Karpas-422 (cell line): ENCODE results near the gene HOXA3. TPM values are rescaled to one million over a fixed set of nuclear protein-coding genes. Genes with fewer than 3 reads are reported as not detected.
A peak's percentile ranks its signal among the peaks of the same experiment; 100 is the strongest.

Experiments used
- DNase-seq: peaks from one replicate; pipeline ENCODE4 v3.0.0-alpha.2; 2015
- H2AFZ ChIP-seq: fragments of 200-600 bp; sonication (generic); 2 replicates; pipeline ENCODE4 v1.6.1; 2014; ENCODE audit warnings: antibody characterized with exemption, low read length, mixed read lengths
- H3K27ac ChIP-seq: fragments of 200-600 bp; sonication (generic); 2 replicates; pipeline ENCODE4 v1.5.1; 2014; ENCODE audit warnings: mild to moderate bottlenecking, low read length, moderate library complexity
- H3K27me3 ChIP-seq: fragments of 200-600 bp; sonication (generic); 2 replicates; pipeline ENCODE4 v1.6.1; 2014; ENCODE audit warnings: low read length, mixed read lengths
- H3K36me3 ChIP-seq: fragments of 200-600 bp; sonication (generic); 2 replicates; pipeline ENCODE4 v1.6.1; 2014; ENCODE audit warnings: low read length, mixed read lengths; ENCODE audit not compliant: insufficient read depth
- H3K4me1 ChIP-seq: fragments of 200-600 bp; sonication (generic); 2 replicates; pipeline ENCODE4 v1.6.1; 2014; ENCODE audit warnings: mild to moderate bottlenecking, low read length, mixed read lengths
- H3K4me2 ChIP-seq: fragments of 200-600 bp; sonication (generic); 2 replicates; pipeline ENCODE4 v1.6.1; 2014; ENCODE audit warnings: low read length, low read depth, mild to moderate bottlenecking; ENCODE audit not compliant: poor library complexity, severe bottlenecking
- H3K4me3 ChIP-seq: fragments of 200-600 bp; sonication (generic); 2 replicates; pipeline ENCODE4 v1.5.1; 2014; ENCODE audit warnings: mild to moderate bottlenecking, antibody characterized with exemption, low read length, mixed read lengths
- H3K79me2 ChIP-seq: fragments of 200-600 bp; sonication (generic); 2 replicates; pipeline ENCODE4 v1.6.1; 2014; ENCODE audit warnings: mild to moderate bottlenecking, low read length, mixed read lengths
- H3K9ac ChIP-seq: fragments of 200-600 bp; sonication (generic); 2 replicates; pipeline ENCODE4 v1.6.0; 2014; ENCODE audit warnings: low read length
- H3K9me2 ChIP-seq: fragments of 200-600 bp; sonication (generic), shearing (Covaris generic); replicated peaks from 2 replicates; pipeline ENCODE4 v1.6.0; 2014; ENCODE audit warnings: mild to moderate bottlenecking, low read length, moderate library complexity; ENCODE audit not compliant: insufficient read depth
- H3K9me3 ChIP-seq: fragments of 300-700, 200-600 bp; sonication (generic); 2 replicates; pipeline ENCODE4 v1.6.1; 2014; ENCODE audit warnings: low read length, mixed read lengths
- H4K20me1 ChIP-seq: fragments of 200-600 bp; sonication (generic); 2 replicates; pipeline ENCODE4 v1.6.1; 2014; ENCODE audit warnings: mild to moderate bottlenecking, antibody characterized with exemption, low read length, low read depth; ENCODE audit not compliant: insufficient read depth
- total RNA-seq: library from RNA; depleted of rRNA; stranded (reverse); fragments of >200 nt; shearing (Covaris generic); gene quantifications from 2 replicates; pipeline ENCODE4 v1.2.3, GENCODE V29; 2014; ENCODE audit warnings: low replicate concordance

HOXA3 gene
- total RNA-seq, 1 experiment from 2014 or later = 1.3 TPM

DNA sequence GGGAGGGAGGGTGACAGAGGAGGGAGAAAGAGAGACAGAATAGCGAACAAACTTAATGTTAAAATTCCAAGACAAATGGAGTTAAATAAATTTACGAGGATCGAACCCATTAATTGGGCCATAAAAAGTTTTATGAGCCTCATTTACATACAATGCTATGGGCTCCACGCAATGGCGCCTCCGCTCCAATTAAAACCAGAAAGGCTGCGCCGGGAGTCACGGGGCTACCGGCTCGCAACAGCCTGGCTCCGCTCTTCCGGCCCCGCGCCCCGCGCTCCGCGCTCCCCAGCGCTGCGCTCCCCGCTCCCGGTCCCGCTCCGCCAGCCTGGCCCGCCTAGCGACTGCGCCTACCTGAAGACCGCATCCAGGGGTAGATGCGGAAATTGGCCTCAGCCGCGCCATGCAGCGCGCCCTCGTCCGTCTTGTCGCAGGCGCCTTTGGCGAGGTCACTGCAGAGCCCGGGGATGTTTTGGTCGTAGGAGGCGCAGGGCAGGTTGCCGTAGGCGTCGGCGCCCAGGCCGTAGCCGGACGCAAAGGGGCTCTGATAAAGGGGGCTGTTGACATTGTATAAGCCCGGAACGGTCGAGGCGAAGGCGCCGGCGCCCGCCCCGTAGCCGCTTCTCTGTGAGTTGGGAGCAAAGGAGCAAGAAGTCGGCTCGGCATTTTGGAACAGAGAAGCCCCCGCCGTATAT, 3.6 kb upstream of the HOXA3 start:
- Histone ChIP-seq H3K4me2 (peak overlapping the region; percentile 77), H2AFZ (peak overlapping the region; percentile 96), H3K9me2 (no peaks in the 10 kb centered on the region), H3K9ac (peak overlapping the region; percentile 78), H4K20me1 (no peaks in the 10 kb centered on the region), H3K36me3 (no peaks in the 10 kb centered on the region), H3K9me3 (no peaks in the 10 kb centered on the region), H3K4me1 (peaks cover 52% of the 10 kb centered on the region), H3K4me3 (peak overlapping the region; percentile 69), H3K27ac (peak overlapping the region; percentile 75), H3K27me3 (no peaks in the 10 kb centered on the region), H3K79me2 (no peaks in the 10 kb centered on the region)
- DNase-seq = peak; percentile 86

- peaks cover 3% of the 10 kb centered on the region; the same call in 1 of the 2 replicates for H3K79me2 ChIP-seq
Measured at GRCh38 chr7:27154901-27155815, 2.8 kb upstream of the HOXA3 start.

GRCh38 chr7:27154369-27154768, 2.0 kb upstream of the HOXA3 start:
- no peaks in the 10 kb centered on the region for H3K9me3 ChIP-seq

More at GRCh38 chr7:27154901-27155815, 2.8 kb upstream of the HOXA3 start:
- no peaks in the 10 kb centered on the region for H3K36me3 ChIP-seq
- H3K9me3 ChIP-seq = no peaks in the 10 kb centered on the region
- H4K20me1 ChIP-seq = no peaks in the 10 kb centered on the region
- peak overlapping the region; percentile 78 for H3K9ac ChIP-seq
- peak overlapping the region; percentile 96 for H2AFZ ChIP-seq
- peak overlapping the region; percentile 77 for H3K4me2 ChIP-seq
- H3K9me2 ChIP-seq = no peaks in the 10 kb centered on the region
- peak overlapping the region; percentile 69 for H3K4me3 ChIP-seq
- peak overlapping the region; percentile 75 for H3K27ac ChIP-seq
- peak; percentile 77 for DNase-seq
- H3K27me3 ChIP-seq = no peaks in the 10 kb centered on the region
- peaks cover 47% of the 10 kb centered on the region for H3K4me1 ChIP-seq

GRCh38 chr7:27153526-27153925, 1.1 kb upstream of the HOXA3 start:
- Histone ChIP-seq H4K20me1 (no peaks in the 10 kb centered on the region), H3K4me3 (no peak overlapping the region), H3K9ac (no peak overlapping the region), H3K4me1 (peaks cover 54% of the 10 kb centered on the region), H3K27me3 (no peaks in the 10 kb centered on the region), H3K9me3 (no peaks in the 10 kb centered on the region), H3K36me3 (no peaks in the 10 kb centered on the region), H3K9me2 (no peaks in the 10 kb centered on the region), H3K27ac (no peak overlapping the region), H3K79me2 (peaks cover 20% of the 10 kb centered on the region), H2AFZ (no peak overlapping the region), H3K4me2 (no peak overlapping the region)
- no peak for DNase-seq

More at GRCh38 chr7:27154369-27154768, 2.0 kb upstream of the HOXA3 start:
- DNase-seq = no peak
- no peaks in the 10 kb centered on the region for H4K20me1 ChIP-seq
- H3K27ac ChIP-seq = no peak overlapping the region
- peak overlapping the region; percentile 77 for H3K4me2 ChIP-seq
- peak overlapping the region; percentile 78 for H3K9ac ChIP-seq
- no peaks in the 10 kb centered on the region for H3K9me2 ChIP-seq
- H3K79me2 ChIP-seq = peaks cover 11% of the 10 kb centered on the region
- H2AFZ ChIP-seq = no peak overlapping the region; the same call in 1 of the 2 replicates
- H3K4me1 ChIP-seq = peaks cover 46% of the 10 kb centered on the region
- no peaks in the 10 kb centered on the region for H3K27me3 ChIP-seq
- no peaks in the 10 kb centered on the region for H3K36me3 ChIP-seq
- H3K4me3 ChIP-seq = peak overlapping the region; percentile 69; the same call in 1 of the 2 replicates

- no peak overlapping the region for H2AFZ ChIP-seq
- H3K9ac ChIP-seq = no peak overlapping the region
Measured at GRCh38 chr7:27152816-27153442, 546 bp upstream of the HOXA3 start.

DNA sequence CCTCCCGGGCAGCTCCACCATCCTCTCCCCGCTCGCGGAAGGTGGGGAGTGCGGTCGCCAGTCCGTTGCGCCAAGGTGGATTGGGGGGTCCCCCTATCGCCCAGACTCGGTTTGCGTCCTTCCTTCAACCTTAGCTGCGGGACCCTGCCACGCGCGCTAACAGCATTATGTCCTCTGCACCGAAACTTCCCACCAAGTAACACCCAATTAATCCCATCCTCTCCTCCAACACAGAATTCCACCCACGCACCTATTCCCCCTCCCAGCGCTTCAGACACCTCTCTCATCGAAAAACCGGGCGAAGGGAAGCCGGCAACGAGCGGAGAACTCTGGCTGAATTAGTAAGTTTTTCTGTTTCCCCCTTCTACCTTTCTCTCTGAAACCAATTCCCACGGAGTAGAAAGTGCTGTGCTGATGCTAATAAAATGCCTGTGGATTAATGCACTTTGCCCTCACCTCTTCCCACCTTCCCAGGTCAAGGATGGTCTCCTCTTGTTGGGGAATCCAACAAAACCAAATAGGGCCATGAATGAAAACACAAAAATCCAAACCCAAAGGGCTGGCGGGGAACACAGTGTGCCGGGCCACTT, 947 bp downstream of the HOXA3 start:
- peak overlapping the region; percentile 88 for H3K4me2 ChIP-seq
- no peaks in the 10 kb centered on the region for H3K9me2 ChIP-seq
- no peaks in the 10 kb centered on the region for H3K9me3 ChIP-seq
- peak; percentile 51 for DNase-seq
- H3K4me1 ChIP-seq = peaks cover 53% of the 10 kb centered on the region
- peak overlapping the region; percentile 84 for H3K4me3 ChIP-seq
- no peaks in the 10 kb centered on the region for H3K27me3 ChIP-seq
- peak overlapping the region; percentile 84 for H3K9ac ChIP-seq
- H3K36me3 ChIP-seq = no peaks in the 10 kb centered on the region; the same call in 1 of the 2 replicates
- peaks cover 33% of the 10 kb centered on the region for H3K79me2 ChIP-seq
- H4K20me1 ChIP-seq = no peaks in the 10 kb centered on the region
- peak overlapping the region; percentile 52 for H3K27ac ChIP-seq
- H2AFZ ChIP-seq = peak overlapping the region; percentile 96

More at GRCh38 chr7:27152816-27153442, 546 bp upstream of the HOXA3 start:
- Histone ChIP-seq H3K27ac (no peak overlapping the region), H3K4me2 (no peak overlapping the region), H3K27me3 (no peaks in the 10 kb centered on the region), H3K9me2 (no peaks in the 10 kb centered on the region), H3K36me3 (no peaks in the 10 kb centered on the region), H3K4me1 (peaks cover 60% of the 10 kb centered on the region), H3K79me2 (peaks cover 26% of the 10 kb centered on the region), H4K20me1 (no peaks in the 10 kb centered on the region), H3K9me3 (no peaks in the 10 kb centered on the region), H3K4me3 (no peak overlapping the region)
- DNase-seq = no peak

DNA sequence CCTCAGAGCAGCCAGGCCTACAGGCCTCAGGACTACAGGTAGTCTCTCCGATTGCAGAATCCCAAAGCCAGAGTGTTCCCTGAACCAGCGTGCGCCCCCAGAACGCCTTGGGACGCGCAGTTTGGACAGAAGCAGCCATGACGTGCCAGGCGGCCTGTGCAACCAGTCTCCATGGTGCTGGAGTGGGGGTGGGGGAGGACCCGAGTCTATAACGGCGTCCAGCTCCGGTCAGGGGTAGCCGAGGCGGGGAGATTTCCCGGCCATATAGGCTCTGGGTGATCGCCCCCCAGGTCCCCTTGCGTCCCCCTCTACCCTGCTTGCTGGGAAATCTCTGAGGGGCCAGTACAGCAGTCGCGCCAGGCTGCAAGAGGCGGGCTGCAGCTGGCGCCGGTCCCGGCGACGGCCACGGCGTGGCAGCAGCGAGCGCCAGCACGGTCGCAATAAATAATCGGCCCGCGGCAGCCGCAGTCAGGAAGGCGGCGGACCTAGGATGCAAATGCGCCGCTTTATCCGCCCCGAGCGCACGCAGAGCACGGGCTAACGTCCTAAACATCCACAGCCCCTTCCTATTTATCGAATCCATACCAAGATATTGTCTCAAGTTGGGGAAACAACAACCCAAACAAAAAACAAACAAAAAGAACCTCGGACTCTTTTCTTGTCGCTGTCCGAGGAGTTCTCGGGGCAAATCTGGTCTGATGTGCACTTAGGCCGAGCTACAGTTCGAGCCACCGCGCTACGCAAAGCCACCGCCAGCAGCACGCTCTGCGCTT, 1.6 kb downstream of the HOXA3 start:
- peak; percentile 94 for DNase-seq
- Histone ChIP-seq H3K27me3 (no peaks in the 10 kb centered on the region), H3K4me3 (peak overlapping the region; percentile 84), H3K27ac (peak overlapping the region; percentile 52), H3K9me3 (no peaks in the 10 kb centered on the region), H3K36me3 (peaks cover 6% of the 10 kb centered on the region; the same call in 1 of the 2 replicates), H3K4me1 (peaks cover 47% of the 10 kb centered on the region), H3K9me2 (no peaks in the 10 kb centered on the region), H4K20me1 (no peaks in the 10 kb centered on the region), H3K4me2 (peak overlapping the region; percentile 88), H3K9ac (peak overlapping the region; percentile 84), H2AFZ (peak overlapping the region; percentile 96), H3K79me2 (peaks cover 37% of the 10 kb centered on the region)
